Measurements from ENCODE around the gene MORN3.

The MORN3 gene

DNA sequence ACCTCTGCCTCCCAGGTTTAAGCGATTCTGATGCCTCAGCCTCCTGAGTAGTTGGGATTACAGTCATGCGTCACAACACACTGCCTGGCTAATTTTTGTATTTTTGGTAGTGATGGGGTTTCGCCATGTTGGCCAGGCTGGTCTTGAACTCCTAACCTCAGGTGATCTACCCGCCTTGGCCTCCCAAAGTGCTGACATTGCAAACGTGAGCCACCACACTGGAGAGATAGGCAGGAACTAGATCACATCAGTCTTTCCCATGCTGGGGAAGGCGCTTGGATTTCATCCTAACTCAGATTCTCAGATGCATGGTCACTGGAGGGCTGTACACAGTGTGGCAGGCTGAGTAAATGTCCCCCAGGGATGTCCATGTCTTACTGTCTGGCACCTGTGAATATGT lies 61.2 kb downstream of the MORN3 start:
- Histone ChIP-seq H3K4me1 (ENCODE audit: low read depth, poor library complexity, severe bottlenecking) (no peaks in the 10 kb centered on the region), H3K79me2 (ENCODE audit: insufficient read depth, low read depth) (no peaks in the 10 kb centered on the region), H4K20me1 (ENCODE audit: insufficient read depth) (no peaks in the 10 kb centered on the region), H3K4me2 (no peak overlapping the region), H2AFZ (ENCODE audit: low read depth) (no peak overlapping the region), H3K36me3 (ENCODE audit: insufficient read depth) (no peaks in the 10 kb centered on the region), H3K4me3 (IDR thresholded peaks at IDR 0.05; ENCODE audit: insufficient read depth, low read depth, low read length) (no peak overlapping the region), H3K27me3 (ENCODE audit: insufficient read depth, low read depth) (no peaks in the 10 kb centered on the region), H3K27ac (no peak overlapping the region), H3K9ac (no peak overlapping the region)
- TF ChIP-seq, protein P1, sequence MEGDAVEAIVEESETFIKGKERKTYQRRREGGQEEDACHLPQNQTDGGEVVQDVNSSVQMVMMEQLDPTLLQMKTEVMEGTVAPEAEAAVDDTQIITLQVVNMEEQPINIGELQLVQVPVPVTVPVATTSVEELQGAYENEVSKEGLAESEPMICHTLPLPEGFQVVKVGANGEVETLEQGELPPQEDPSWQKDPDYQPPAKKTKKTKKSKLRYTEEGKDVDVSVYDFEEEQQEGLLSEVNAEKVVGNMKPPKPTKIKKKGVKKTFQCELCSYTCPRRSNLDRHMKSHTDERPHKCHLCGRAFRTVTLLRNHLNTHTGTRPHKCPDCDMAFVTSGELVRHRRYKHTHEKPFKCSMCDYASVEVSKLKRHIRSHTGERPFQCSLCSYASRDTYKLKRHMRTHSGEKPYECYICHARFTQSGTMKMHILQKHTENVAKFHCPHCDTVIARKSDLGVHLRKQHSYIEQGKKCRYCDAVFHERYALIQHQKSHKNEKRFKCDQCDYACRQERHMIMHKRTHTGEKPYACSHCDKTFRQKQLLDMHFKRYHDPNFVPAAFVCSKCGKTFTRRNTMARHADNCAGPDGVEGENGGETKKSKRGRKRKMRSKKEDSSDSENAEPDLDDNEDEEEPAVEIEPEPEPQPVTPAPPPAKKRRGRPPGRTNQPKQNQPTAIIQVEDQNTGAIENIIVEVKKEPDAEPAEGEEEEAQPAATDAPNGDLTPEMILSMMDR (conservative IDR thresholded peaks at IDR 0.05; ENCODE audit: low read depth, low read length), result no peak

DNA sequence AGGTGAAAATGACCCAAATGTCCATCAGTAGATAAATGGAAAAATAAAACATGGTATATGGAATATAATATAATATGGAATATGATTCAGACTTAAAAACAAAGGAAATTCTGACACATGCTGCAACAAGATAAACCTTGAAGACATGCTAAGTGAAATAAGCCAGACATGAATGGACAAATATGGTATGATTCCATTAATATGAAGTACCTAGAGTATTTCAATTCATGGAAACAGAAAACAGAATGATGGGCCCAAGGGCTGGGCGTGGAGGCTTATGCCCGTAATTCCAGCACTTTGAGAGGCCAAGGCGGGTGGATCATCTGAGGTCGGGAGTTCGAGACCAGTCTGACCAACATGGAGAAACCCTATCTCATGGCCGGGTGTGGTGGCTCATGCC lies 65.9 kb downstream of the MORN3 start:
- Histone ChIP-seq H3K36me3 (ENCODE audit: insufficient read depth) (no peaks in the 10 kb centered on the region), H2AFZ (ENCODE audit: low read depth) (no peak overlapping the region), H3K9ac (no peak overlapping the region), H3K27ac (no peak overlapping the region), H4K20me1 (ENCODE audit: insufficient read depth) (no peaks in the 10 kb centered on the region), H3K4me2 (no peak overlapping the region), H3K27me3 (ENCODE audit: insufficient read depth, low read depth) (no peaks in the 10 kb centered on the region), H3K4me1 (ENCODE audit: low read depth, poor library complexity, severe bottlenecking) (no peaks in the 10 kb centered on the region), H3K4me3 (IDR thresholded peaks at IDR 0.05; ENCODE audit: insufficient read depth, low read depth, low read length) (no peak overlapping the region), H3K79me2 (ENCODE audit: insufficient read depth, low read depth) (no peaks in the 10 kb centered on the region)
- TF ChIP-seq, protein P1 (conservative IDR thresholded peaks at IDR 0.05; ENCODE audit: low read depth, low read length), result no peak

DNA sequence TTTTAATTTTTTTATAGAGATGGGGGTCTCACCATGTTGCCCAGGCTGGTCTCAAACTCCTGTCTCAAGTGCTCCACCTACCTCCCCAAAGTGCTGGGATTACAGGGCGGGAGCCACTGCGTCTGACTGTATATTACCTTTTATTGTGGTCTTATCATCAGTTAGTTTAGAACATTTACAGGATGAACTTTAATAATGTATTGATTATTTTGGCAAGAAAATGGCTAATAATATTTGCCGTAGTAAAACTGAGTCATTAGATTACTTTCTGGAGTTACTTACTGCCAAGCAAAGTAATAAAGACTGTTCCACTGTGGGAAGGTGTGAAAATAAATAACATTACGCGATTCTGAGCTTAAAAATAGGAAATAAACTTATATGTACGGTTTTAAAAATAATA lies 66.7 kb downstream of the MORN3 start:
- no peak overlapping the region for H3K4me3 ChIP-seq (IDR thresholded peaks at IDR 0.05; ENCODE audit: insufficient read depth, low read depth, low read length)

DNA sequence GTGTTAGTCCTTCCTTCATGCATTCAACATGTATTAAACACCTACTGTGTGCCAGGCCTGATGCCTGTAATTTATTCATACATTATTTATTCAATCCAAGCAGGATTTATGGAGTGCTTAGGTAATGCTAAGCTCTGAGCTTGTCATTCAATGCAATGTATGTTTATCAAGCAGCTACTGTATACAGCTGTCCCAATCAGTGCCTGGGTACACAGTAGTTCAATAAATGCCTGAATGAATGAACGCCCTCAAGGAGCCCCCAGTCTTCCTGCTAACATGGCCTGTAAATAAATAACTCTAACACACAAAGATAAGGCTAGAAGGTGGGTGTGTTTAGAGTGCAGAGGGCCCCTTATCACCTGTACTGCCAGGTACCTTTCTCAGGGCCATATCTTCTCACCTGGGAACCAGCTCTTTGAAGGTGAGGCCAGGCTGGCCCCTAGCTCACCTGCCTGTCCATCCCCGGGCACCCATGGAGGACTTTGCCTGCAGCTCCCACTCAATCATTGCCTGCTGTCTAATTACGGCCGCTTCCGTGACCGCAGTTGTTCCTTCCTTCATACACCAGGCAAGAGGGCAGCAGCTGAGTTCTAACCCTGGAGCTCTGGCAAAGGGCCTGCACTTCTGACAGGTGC lies 68.6 kb downstream of the MORN3 start:
- H3K36me3 ChIP-seq (ENCODE audit: insufficient read depth), result no peaks in the 10 kb centered on the region
- TF ChIP-seq, protein P1 (conservative IDR thresholded peaks at IDR 0.05; ENCODE audit: low read depth, low read length), result no peak
- no peaks in the 10 kb centered on the region for H3K4me1 ChIP-seq (ENCODE audit: low read depth, poor library complexity, severe bottlenecking)
- no peak overlapping the region for H3K27ac ChIP-seq
- H3K27me3 ChIP-seq (ENCODE audit: insufficient read depth, low read depth), result no peaks in the 10 kb centered on the region
- no peak overlapping the region for H3K4me3 ChIP-seq (IDR thresholded peaks at IDR 0.05; ENCODE audit: insufficient read depth, low read depth, low read length)
- no peaks in the 10 kb centered on the region for H4K20me1 ChIP-seq (ENCODE audit: insufficient read depth)
- no peak overlapping the region for H3K4me2 ChIP-seq
- H2AFZ ChIP-seq (ENCODE audit: low read depth), result no peak overlapping the region
- no peaks in the 10 kb centered on the region for H3K79me2 ChIP-seq (ENCODE audit: insufficient read depth, low read depth)
- H3K9ac ChIP-seq, result no peak overlapping the region

More for the DNA sequence above, 66.7 kb downstream of the MORN3 start:
- Histone ChIP-seq H3K27me3 (ENCODE audit: insufficient read depth, low read depth) (no peaks in the 10 kb centered on the region), H4K20me1 (ENCODE audit: insufficient read depth) (no peaks in the 10 kb centered on the region), H2AFZ (ENCODE audit: low read depth) (no peak overlapping the region), H3K4me1 (ENCODE audit: low read depth, poor library complexity, severe bottlenecking) (no peaks in the 10 kb centered on the region), H3K9ac (no peak overlapping the region), H3K4me2 (no peak overlapping the region), H3K36me3 (ENCODE audit: insufficient read depth) (no peaks in the 10 kb centered on the region), H3K79me2 (ENCODE audit: insufficient read depth, low read depth) (no peaks in the 10 kb centered on the region), H3K27ac (no peak overlapping the region)
- TF ChIP-seq, protein P1 (conservative IDR thresholded peaks at IDR 0.05; ENCODE audit: low read depth, low read length), result no peak
